ENCODE measurements around the gene BPIFB3. TPM values are rescaled to one million over a fixed set of nuclear protein-coding genes. Genes with fewer than 3 reads are reported as not detected.

BPIFB3 gene
- total and polyA plus RNA-seq, 9 donors = 0.15 TPM; not detected in 8

- Histone ChIP-seq H3K27me3 (no peaks in the 10 kb centered on the region), H3K27ac (no peak overlapping the region), H3K4me1 (ENCODE audit: insufficient read depth) (no peaks in the 10 kb centered on the region), H3K4me3 (no peak overlapping the region), H3K36me3 (no peaks in the 10 kb centered on the region), H3K9me3 (no peaks in the 10 kb centered on the region)
- DNase-seq = no peak
- WGBS, 3 donors = 64 to 78% (median 68%) methylated on average over 7 of the region's 7 CpGs
- intact Hi-C loops (cut with DNase I) = no loop called here
- TF ChIP-seq EP300 (IDR thresholded peaks at IDR 0.05) = no peak
- no peak for TF ChIP-seq CTCF (IDR thresholded peaks at IDR 0.05)
- no peak for TF ChIP-seq POLR2A (IDR thresholded peaks at IDR 0.05)
Observed at GRCh38 chr20:33016581-33017109, 37.1 kb upstream of the BPIFB3 start.

GRCh38 chr20:33017542-33017941 is 36.2 kb upstream of the BPIFB3 start:
- TF ChIP-seq EP300 (IDR thresholded peaks at IDR 0.05) = no peak
- TF ChIP-seq POLR2A (IDR thresholded peaks at IDR 0.05) = no peak
- TF ChIP-seq CTCF (IDR thresholded peaks at IDR 0.05) = no peak
- H3K4me1 ChIP-seq (ENCODE audit: insufficient read depth) = no peaks in the 10 kb centered on the region
- no peaks in the 10 kb centered on the region for H3K9me3 ChIP-seq
- no peak for DNase-seq
- H3K4me3 ChIP-seq = no peak overlapping the region
- WGBS, 3 donors = 77 to 80% (median 77%) methylated on average over 7 of the region's 7 CpGs
- no peaks in the 10 kb centered on the region for H3K36me3 ChIP-seq
- H3K27me3 ChIP-seq = no peaks in the 10 kb centered on the region
- intact Hi-C loops (cut with DNase I) = no loop called here
- no peak overlapping the region for H3K27ac ChIP-seq

- intact Hi-C loops (cut with DNase I) = no loop called here
- DNase-seq = no peak
- 66 to 67% (median 67%) methylated on average over 14 of the region's 14 CpGs for WGBS, 3 donors
- no peak overlapping the region for H3K4me3 ChIP-seq
- no peaks in the 10 kb centered on the region for H3K27me3 ChIP-seq
- H3K27ac ChIP-seq = no peak overlapping the region
- H3K4me1 ChIP-seq (ENCODE audit: insufficient read depth) = no peaks in the 10 kb centered on the region
- H3K36me3 ChIP-seq = no peaks in the 10 kb centered on the region
- TF ChIP-seq EP300 (IDR thresholded peaks at IDR 0.05) (no peak), CTCF (IDR thresholded peaks at IDR 0.05) (no peak), POLR2A (IDR thresholded peaks at IDR 0.05) (no peak)
- no peaks in the 10 kb centered on the region for H3K9me3 ChIP-seq
Observed at GRCh38 chr20:33018169-33018931, 35.4 kb upstream of the BPIFB3 start.

GRCh38 chr20:33019465-33020277 is 34.0 kb upstream of the BPIFB3 start:
- Histone ChIP-seq H3K9me3 (no peaks in the 10 kb centered on the region), H3K4me3 (no peak overlapping the region), H3K36me3 (no peaks in the 10 kb centered on the region), H3K4me1 (ENCODE audit: insufficient read depth) (no peaks in the 10 kb centered on the region), H3K27ac (no peak overlapping the region), H3K27me3 (no peaks in the 10 kb centered on the region)
- intact Hi-C loops (cut with DNase I) = no loop called here
- DNase-seq = no peak
- WGBS, 3 donors = 79 to 84% (median 82%) methylated on average over 23 of the region's 23 CpGs
- TF ChIP-seq POLR2A (IDR thresholded peaks at IDR 0.05) (no peak), CTCF (IDR thresholded peaks at IDR 0.05) (no peak), EP300 (IDR thresholded peaks at IDR 0.05) (no peak)
